LNCAP (cell line): ENCODE data around the gene ZNF302.
A peak's percentile ranks its signal among the peaks of the same experiment; 100 is the strongest.

Source experiments
- CTCF ChIP-seq: fragments of 450-650 bp; IDR thresholded peaks from 2 replicates; pipeline ENCODE4 v1.5.1; 2017; ENCODE audit warnings: mild to moderate bottlenecking

Gene ZNF302

GRCh38 chr19:34692549-34692948 is 15.1 kb downstream of the ZNF302 start:
- TF ChIP-seq CTCF, result no peak

- no peak for TF ChIP-seq CTCF
Observed at GRCh38 chr19:34707661-34708060, 30.2 kb downstream of the ZNF302 start.

- no peak for TF ChIP-seq CTCF
Observed at GRCh38 chr19:34711890-34712289, 34.4 kb downstream of the ZNF302 start.

- TF ChIP-seq CTCF, result peak; percentile 63
Observed at GRCh38 chr19:34712395-34713261, 35.1 kb downstream of the ZNF302 start.

- TF ChIP-seq CTCF, result no peak
Observed at GRCh38 chr19:34713262-34713637, 35.8 kb downstream of the ZNF302 start.

- TF ChIP-seq CTCF, result no peak
Observed at GRCh38 chr19:34715357-34715756, 37.9 kb downstream of the ZNF302 start.

GRCh38 chr19:34722353-34722752 is 44.9 kb downstream of the ZNF302 start:
- no peak for TF ChIP-seq CTCF
